GM21717 (cell line): Measurements from ENCODE around the gene PLPPR3.
"Not testable (repeated sequence)": the region's sequence is repeated elsewhere in the genome, so short reads cannot be mapped to it uniquely, and the experiment has no call there.

Experiments used
- ATAC-seq: cut with Tn5 transposase; IDR thresholded peaks from one replicate; pipeline ENCODE4 v1.9.1; 2021; ENCODE audit warnings: mild to moderate bottlenecking, moderate library complexity; ENCODE audit not compliant: unreplicated experiment

PLPPR3 gene

DNA sequence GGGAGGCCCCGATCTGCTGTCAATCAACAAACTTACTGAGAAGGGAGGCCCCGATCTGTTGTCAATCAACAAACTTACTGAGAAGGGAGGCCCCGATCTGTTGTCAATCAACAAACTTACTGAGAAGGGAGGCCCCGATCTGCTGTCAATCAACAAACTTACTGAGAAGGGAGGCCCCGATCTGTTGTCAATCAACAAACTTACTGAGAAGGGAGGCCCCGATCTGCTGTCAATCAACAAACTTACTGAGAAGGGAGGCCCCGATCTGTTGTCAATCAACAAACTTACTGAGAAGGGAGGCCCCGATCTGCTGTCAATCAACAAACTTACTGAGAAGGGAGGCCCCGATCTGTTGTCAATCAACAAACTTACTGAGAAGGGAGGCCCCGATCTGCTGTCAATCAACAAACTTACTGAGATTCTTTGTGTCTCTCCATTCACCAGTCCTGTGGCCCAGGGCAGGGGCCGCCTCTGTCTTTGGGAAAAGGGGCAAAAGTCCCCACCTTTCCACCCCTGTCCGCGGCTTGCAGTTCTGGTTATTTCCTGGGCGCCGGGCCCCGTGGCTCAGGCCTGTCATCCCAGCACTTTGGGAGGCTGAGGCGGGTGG lies 32.0 kb upstream of the PLPPR3 start:
- ATAC-seq, result not testable (repeated sequence)

- no peak for ATAC-seq
These were observed 31.3 kb upstream of the PLPPR3 start for GRCh38 chr19:853014-853585.

- ATAC-seq, result no peak
These were observed 30.6 kb upstream of the PLPPR3 start, which contains the start of gene ELANE for GRCh38 chr19:852136-853013. TSS of gene ELANE (plus strand) at chr19:852303. CDS start at chr19:852329, 26 bp downstream.

DNA sequence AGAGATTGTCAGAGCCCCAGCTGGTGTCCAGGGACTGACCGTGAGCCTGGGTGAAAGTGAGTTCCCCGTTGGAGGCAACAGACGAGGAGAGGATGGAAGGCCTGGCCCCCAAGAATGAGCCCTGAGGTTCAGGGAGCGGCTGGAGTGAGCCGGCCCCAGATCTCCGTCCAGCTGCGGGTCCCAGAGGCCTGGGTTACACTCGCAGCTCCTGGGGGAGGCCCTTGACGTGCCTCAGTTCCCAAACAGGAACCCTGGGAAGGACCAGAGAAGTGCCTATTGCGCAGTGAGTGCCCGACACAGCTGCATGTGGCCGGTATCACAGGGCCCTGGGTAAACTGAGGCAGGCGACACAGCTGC lies 29.2 kb upstream of the PLPPR3 start:
- ATAC-seq, result no peak

DNA sequence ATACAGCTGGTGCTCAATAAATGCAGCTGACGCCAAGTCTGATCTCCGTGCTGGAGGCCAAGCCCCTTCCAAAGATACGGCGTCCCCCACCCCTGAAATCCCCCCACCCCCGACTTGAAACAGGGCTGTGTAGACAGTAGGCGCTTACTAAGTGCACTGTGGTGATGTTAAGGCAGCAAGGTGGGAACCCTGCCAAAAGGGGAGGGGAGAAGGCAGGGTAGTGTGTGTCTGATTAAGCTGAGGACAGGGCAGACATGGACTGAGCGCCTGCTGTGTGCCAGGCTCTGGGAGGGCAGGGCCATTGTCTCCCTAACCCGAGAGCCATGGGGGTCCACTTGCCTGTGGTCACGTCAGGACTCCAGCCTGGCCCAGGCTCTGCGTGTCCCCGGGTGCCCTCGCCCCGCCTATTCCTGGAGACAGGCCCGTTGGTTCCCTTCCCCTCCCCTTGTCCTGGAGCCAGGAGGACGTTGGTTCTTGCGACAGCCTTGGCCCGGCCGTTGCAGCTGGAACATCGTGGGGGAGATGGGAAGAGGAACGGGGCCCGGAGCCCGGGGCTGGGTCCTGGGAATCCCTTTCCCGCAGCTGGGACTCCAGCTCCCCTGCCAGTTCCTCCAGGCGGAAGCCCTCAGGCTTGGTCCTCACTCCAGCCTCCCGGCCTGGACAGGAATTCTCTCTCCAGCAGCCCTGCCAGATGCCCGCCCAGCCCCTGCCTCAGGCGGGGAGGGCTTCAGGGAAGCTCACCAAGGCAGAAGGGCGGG lies 28.6 kb upstream of the PLPPR3 start:
- ATAC-seq, result no peak

DNA sequence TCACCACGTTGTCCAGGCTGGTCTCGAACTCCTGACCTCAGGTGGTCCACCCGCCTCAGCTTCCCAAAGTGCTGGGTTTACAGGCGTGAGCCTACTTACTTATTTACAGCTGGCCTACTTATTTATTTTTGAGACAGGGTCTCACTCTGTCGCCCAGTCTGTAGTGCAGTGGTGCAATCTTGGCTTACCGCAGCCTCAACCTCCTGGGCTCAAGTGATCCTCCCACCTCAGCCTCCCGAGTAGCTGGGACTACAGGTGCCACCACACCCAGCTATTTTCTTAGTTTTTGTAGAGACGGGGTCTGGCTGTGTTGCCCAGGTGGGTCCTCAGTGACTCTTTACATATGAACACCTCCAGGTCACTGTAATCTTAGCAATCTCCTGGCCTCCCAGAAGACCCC lies 27.4 kb upstream of the PLPPR3 start:
- not testable (repeated sequence) for ATAC-seq

- ATAC-seq, result no peak
These were observed 26.7 kb upstream of the PLPPR3 start for GRCh38 chr19:848386-848921.

DNA sequence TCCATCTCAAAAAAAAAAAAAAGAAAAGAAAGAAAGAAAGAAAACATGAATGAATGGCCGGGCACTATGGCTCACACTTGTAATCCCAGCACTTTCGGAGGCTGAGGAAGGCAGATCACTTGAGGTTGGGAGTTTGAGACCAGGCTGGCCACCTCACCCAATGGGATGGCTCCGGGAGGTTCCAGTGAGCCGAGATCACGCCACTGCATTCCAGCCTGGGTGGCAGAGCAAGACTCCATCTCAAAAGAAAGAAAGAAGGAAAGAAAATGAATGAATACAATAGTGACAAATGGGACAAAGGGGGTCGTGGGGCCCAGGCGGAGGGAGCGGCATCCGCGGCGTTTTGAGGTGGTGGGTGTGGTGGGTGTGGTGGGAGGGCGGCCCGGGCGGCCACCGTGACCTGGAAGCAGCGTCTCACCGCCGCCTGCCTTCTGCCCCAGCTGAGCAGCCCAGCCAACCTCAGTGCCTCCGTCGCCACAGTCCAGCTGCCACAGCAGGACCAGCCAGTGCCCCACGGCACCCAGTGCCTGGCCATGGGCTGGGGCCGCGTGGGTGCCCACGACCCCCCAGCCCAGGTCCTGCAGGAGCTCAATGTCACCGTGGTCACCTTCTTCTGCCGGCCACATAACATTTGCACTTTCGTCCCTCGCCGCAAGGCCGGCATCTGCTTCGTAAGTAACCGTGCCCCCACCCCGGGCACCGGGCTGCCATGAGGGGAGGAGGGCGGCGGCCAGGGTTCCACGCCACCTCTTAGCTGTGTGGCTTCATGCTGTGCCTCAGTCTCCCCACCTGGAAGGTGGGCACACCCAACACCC lies 24.2 kb upstream of the PLPPR3 start:
- ATAC-seq, result no peak

DNA sequence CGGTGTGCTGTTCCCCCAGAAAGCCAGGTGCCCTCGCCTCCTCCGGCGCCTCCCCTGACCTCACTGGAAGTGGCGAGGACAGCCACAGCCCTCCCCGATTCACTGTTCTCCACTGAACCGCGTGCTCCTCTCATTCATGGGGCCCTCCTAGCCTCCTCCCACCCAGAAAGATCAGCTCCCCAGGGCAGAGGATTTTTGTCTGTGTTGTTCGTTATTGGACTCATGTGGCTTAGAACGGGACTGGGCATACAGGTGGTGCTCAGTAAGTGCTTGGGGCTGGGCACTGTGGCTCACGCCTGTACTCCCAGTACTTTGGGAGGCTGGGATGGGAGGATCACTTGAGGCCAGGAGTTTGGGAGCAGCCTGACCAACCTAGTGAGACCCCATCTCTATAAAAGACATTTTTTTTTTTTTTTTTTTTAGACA lies 22.8 kb upstream of the PLPPR3 start:
- ATAC-seq, result no peak

GRCh38 chr19:843836-844545 lies 22.2 kb upstream of the PLPPR3 start:
- ATAC-seq, result no peak

DNA sequence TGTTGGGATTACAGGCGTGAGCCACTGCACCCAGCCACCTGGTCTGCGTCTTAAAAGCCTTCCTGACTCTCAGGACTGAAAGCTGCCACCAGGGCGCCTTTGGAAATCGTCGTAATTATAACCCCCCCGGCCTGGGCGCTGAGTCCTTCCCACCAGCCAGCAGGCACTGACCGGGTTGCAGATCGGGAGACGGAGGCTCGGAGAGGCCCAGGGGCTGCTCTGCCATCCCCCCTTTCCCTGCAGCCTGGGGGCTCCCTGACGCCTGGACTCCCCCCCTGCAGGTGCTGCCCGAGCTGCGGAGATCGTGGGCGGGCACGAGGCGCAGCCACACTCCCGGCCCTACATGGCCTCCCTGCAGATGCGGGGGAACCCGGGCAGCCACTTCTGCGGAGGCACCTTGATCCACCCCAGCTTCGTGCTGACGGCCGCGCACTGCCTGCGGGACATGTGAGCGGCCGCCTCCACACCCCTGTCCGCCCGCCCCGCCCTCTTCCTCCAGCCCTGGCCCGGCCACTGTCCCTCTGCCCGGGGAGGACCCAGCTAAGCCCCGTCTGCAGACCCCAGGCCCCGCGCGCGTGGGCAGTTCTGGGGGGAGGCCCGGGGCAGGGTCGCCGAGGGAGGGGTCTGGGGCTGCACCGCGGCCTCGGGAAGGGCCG lies 21.6 kb upstream of the PLPPR3 start:
- ATAC-seq, result no peak

GRCh38 chr19:842802-843179 lies 21.0 kb upstream of the PLPPR3 start:
- not testable (repeated sequence) for ATAC-seq

DNA sequence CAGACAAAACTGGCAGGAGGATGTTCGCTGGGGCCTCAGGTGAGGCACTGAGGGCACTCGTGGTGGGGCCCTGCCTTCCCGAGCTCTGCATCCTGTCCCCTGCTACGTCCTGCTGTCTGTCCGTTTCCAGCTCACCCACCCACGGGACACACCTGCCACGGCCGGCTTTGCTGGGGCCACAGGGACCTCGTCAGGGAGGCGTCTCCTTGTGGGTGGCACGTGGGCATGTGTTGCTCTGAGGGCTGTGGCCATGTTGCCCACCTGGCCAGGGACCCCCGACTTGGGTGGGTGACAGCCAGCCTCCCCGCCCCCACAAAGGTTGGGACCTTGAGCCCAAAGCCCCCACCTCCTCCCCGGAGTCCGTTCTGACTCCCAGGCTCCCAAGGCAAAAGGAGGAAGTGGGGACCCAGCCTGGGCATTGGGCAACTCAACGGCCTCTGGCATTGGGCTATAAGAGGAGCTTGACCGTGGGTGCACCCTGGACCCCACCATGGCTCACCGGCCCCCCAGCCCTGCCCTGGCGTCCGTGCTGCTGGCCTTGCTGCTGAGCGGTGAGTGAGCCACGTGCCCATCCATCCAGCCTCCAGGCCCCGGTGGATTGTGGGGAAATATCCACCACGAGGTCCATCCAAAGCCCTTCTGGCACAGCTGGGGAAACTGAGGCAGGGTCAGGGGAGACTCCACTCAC lies 18.9 kb upstream of the PLPPR3 start, which contains the start of gene PRTN3:
TSS of gene PRTN3 (plus strand) at position 481 of the 688 bp plus-strand sequence. CDS start at position 491, 10 bp downstream.
- no peak for ATAC-seq

GRCh38 chr19:835210-835810 lies 13.6 kb upstream of the PLPPR3 start:
- no peak for ATAC-seq

DNA sequence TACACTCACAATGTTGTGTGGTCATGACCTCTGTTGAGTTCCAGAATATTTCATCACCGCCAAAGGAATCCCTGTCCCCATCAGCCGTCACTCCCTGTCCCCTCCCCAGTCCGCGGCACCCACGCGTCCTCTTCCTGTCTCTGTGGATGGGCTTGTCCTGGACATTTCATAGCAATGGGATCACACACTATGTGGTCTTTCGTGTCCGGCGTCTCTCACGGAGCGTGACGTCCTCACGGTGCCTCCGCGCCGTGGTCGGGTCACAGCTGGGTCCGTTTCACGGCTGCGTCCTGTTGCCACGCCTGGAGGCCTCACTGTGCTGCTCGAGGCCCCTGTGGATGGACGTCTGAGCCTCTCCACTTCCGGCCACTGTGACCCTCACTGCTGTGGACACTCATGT lies 12.5 kb upstream of the PLPPR3 start:
- no peak for ATAC-seq

DNA sequence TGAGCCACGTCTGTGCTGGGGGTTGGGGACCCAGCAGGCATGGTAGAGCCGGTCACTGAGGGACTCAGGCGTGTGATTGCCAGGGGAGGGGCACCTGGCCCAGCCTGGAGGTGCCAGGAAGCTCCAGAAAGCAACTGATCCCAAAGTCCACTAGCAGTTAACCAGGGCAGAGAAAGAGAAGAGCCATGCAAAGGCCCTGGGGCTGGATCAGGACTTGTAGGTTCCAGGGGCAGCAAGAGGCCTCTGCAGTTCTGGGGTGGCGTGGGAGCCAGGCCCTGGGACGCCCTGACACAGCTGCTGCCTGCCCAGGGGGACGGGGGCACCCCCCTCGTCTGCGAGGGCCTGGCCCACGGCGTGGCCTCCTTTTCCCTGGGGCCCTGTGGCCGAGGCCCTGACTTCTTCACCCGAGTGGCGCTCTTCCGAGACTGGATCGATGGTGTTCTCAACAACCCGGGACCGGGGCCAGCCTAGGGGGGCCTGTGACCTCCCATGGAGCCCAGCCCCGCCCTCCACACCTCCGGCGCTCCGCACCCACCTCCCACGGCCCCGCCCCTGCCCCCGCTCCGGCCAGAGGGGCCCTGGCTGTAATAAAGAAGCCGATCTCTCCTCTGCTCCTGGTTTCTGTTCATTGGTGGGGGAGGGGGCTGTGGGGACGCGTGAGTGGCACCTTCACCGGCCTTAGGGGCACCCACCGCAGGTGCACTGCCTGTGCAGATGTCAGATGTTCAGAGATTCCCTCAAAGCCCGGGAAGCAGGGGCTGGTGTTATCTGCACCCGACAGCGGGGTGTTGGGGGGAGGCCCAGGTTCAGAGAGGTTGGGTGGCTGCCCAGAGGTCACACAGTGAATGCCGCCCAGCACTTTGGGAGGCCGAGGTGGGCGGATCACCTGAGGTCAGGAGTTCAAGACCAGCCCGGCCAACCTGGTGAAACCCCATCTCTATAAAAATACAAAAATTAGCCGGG lies 9.9 kb upstream of the PLPPR3 start:
- no peak for ATAC-seq
